A549 treated with AZD9567 at 1 μM for 4 hours (cell line): ENCODE data around the gene TINAG. TPM values are rescaled to one million over a fixed set of nuclear protein-coding genes. Genes with fewer than 3 reads are reported as not detected.

Experiments
- total RNA-seq: library from RNA; stranded (reverse); fragments of 200-300 nt; extraction: Qiagen RNA extraction; gene quantifications from 5 replicates; pipeline ENCODE4 v1.2.3, GENCODE V29; 2022; ENCODE audit not compliant: insufficient read depth

Gene TINAG, protein sequence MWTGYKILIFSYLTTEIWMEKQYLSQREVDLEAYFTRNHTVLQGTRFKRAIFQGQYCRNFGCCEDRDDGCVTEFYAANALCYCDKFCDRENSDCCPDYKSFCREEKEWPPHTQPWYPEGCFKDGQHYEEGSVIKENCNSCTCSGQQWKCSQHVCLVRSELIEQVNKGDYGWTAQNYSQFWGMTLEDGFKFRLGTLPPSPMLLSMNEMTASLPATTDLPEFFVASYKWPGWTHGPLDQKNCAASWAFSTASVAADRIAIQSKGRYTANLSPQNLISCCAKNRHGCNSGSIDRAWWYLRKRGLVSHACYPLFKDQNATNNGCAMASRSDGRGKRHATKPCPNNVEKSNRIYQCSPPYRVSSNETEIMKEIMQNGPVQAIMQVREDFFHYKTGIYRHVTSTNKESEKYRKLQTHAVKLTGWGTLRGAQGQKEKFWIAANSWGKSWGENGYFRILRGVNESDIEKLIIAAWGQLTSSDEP
- total RNA-seq: 0.10 TPM in 1 of 5 replicates, not detected in the others

DNA sequence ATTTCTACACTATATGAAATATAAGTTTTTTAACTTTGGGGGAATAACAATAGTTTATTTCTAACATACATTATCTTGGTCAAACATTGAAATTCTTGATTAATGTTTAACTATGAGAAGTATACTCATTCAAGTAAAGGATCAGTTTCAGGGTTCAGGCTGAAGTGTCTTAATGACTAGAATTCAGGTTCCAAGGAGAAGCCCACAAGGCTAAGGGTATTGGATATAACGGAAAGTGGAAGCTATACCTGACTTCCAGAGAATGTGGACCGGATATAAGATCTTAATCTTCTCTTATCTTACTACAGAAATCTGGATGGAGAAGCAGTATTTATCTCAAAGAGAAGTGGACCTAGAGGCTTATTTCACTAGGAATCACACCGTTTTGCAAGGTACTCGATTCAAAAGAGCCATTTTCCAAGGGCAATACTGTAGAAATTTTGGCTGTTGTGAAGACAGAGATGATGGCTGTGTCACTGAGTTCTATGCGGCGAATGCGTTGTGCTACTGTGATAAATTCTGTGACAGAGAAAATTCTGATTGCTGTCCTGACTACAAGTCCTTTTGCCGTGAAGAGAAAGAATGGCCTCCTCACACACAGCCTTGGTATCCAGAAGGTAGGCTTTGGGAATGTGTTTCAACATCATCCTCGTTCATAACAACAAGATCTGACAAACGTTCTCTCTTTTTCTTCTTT, at the start of gene TINAG:
TSS of gene TINAG (plus strand) at position 153 of the 697 bp plus-strand sequence. CDS start at position 263, 110 bp downstream.

Other genes starting within 250 kb of the TINAG start
- gene MLIP, start 197.0 kb upstream of the TINAG start, total RNA-seq: 0.07 TPM in 1 of 5 replicates, not detected in the others